GM23338 (cell line): ENCODE data around the gene ADAMTS18. TPM values are rescaled to one million over a fixed set of nuclear protein-coding genes. Genes with fewer than 3 reads are reported as not detected.

ENCODE experiments used
- ATAC-seq: fragments of 200-7000 bp; cut with Tn5 transposase; 3 replicates; pipeline ENCODE4 v1.9.1; 2020
- DNase-seq: peaks from one replicate; pipeline ENCODE4 v3.0.0-alpha.2; 2015; ENCODE audit warnings: low spot score
- H2AFZ ChIP-seq: fragments of 200-600 bp; sonication (generic); 2 replicates; pipeline ENCODE4 v1.8.0; 2016; ENCODE audit warnings: antibody characterized with exemption, mild to moderate bottlenecking, moderate library complexity
- H3F3A ChIP-seq: fragments of 200-600 bp; sonication (generic); replicated peaks from 2 replicates; pipeline ENCODE4 v1.8.0; 2017; ENCODE audit warnings: antibody characterized with exemption, mixed run types, low read depth
- H3K27ac ChIP-seq: fragments of 200-600 bp; sonication (generic); 2 replicates; pipeline ENCODE4 v1.6.1; 2016; ENCODE audit warnings: low read depth
- H3K27me3 ChIP-seq: fragments of 200-600 bp; sonication (generic); 2 replicates; pipeline ENCODE4 v1.8.0; 2016; ENCODE audit warnings: mild to moderate bottlenecking, mixed run types, moderate library complexity; ENCODE audit not compliant: insufficient read depth
- H3K36me3 ChIP-seq: fragments of 200-600 bp; sonication (generic); 2 replicates; pipeline ENCODE4 v1.8.0; 2016; ENCODE audit warnings: mild to moderate bottlenecking; ENCODE audit not compliant: insufficient read depth
- H3K4me1 ChIP-seq: fragments of 200-600 bp; sonication (generic); 2 replicates; pipeline ENCODE4 v1.8.0; 2016; ENCODE audit warnings: mild to moderate bottlenecking, moderate library complexity; ENCODE audit not compliant: insufficient read depth
- H3K4me2 ChIP-seq: fragments of 200-600 bp; sonication (generic); 2 replicates; pipeline ENCODE4 v1.7.1; 2017; ENCODE audit warnings: mixed run types
- H3K4me3 ChIP-seq: fragments of 200-600 bp; sonication (generic); 2 replicates; pipeline ENCODE4 v1.6.1; 2016; ENCODE audit warnings: mixed run types
- H3K79me2 ChIP-seq: fragments of 200-600 bp; sonication (generic); replicated peaks from 2 replicates; pipeline ENCODE4 v1.8.0; 2017; ENCODE audit warnings: mild to moderate bottlenecking; ENCODE audit not compliant: insufficient read depth
- H3K9me2 ChIP-seq: fragments of 200-600 bp; sonication (generic); 2 replicates; pipeline ENCODE4 v1.8.0; 2017; ENCODE audit not compliant: insufficient read depth
- H4K20me1 ChIP-seq: fragments of 200-600 bp; sonication (generic); replicated peaks from 2 replicates; pipeline ENCODE4 v1.8.0; 2017; ENCODE audit warnings: mild to moderate bottlenecking; ENCODE audit not compliant: insufficient read depth
- H3K27ac Mint-ChIP-seq: 2 replicates; pipeline ENCODE4 v1.8.0; 2020; ENCODE audit warnings: inconsistent platforms, mild to moderate bottlenecking, moderate library complexity, mixed read lengths
- H3K27me3 Mint-ChIP-seq: 3 replicates; pipeline ENCODE4 v1.8.0; 2022; ENCODE audit warnings: low read depth, mild to moderate bottlenecking, moderate library complexity, mixed read lengths, inconsistent platforms; ENCODE audit not compliant: insufficient read depth, poor library complexity
- H3K36me3 Mint-ChIP-seq: 3 replicates; pipeline ENCODE4 v1.8.0; 2021; ENCODE audit warnings: low read depth, mild to moderate bottlenecking, inconsistent platforms, moderate library complexity, mixed read lengths
- H3K4me1 Mint-ChIP-seq: 3 replicates; pipeline ENCODE4 v1.8.0; 2020; ENCODE audit warnings: mild to moderate bottlenecking, inconsistent platforms, mixed read lengths
- H3K4me3 Mint-ChIP-seq: 3 replicates; pipeline ENCODE4 v1.8.0; 2021; ENCODE audit warnings: moderate library complexity, mild to moderate bottlenecking, inconsistent platforms, mixed read lengths
- H3K9me3 Mint-ChIP-seq: 3 replicates; pipeline ENCODE4 v1.8.0; 2020; ENCODE audit warnings: moderate library complexity, mild to moderate bottlenecking, inconsistent platforms, mixed read lengths
- EZH2 ChIP-seq: fragments of 200-600 bp; sonication (generic); IDR thresholded peaks from one replicate; pipeline ENCODE4 v1.8.0; 2017; ENCODE audit warnings: antibody characterized with exemption, mild to moderate bottlenecking, low read depth; ENCODE audit not compliant: unreplicated experiment
- NANOG ChIP-seq: IDR thresholded peaks from 2 replicates; pipeline ENCODE4 v1.6.1; 2016; ENCODE audit warnings: antibody characterized with exemption, borderline replicate concordance
- STAT1 ChIP-seq: IDR thresholded peaks from one replicate; pipeline ENCODE4 v1.6.1; 2016; ENCODE audit warnings: antibody characterized with exemption; ENCODE audit not compliant: unreplicated experiment
- ZNF114 ChIP-seq: fragments of 250-450 bp; sonication (Bioruptor Pico); IDR thresholded peaks from 2 replicates; pipeline ENCODE4 v1.5.0; 2020; ENCODE audit warnings: mild to moderate bottlenecking, moderate library complexity
- polyA plus RNA-seq: library from polyadenylated mRNA; unstranded; fragments of >200 nt; fragmentation: Nextera tagmentation; extraction: Ambion mirVana; gene quantifications from 2 replicates; pipeline ENCODE4 v1.2.1, GENCODE V29; 2016
- total RNA-seq: library from RNA; depleted of rRNA; stranded (reverse); fragments of >200 nt; shearing (Covaris generic); gene quantifications from 2 replicates; pipeline ENCODE4 v1.2.3, GENCODE V29; 2014
- TF ChIP-seq, protein P1 (sequence below): fragments of 250-450 bp; sonication (Bioruptor Pico); IDR thresholded peaks from 2 replicates; pipeline ENCODE4 v1.5.0; 2020; ENCODE audit warnings: mild to moderate bottlenecking, moderate library complexity
- TF ChIP-seq, protein P2 (sequence below), 2 experiments: fragments of 200-600 bp in 1 of 2; sonication (generic) in 1 of 2; conservative IDR thresholded peaks; 2 replicates each; pipeline versions ENCODE4 v1.5.1 to v1.6.1; 2016 to 2017; ENCODE audit warnings: antibody characterized with exemption in 2 of 2, low read depth in 2 of 2, mild to moderate bottlenecking in 2 of 2, moderate library complexity in 1 of 2

Gene ADAMTS18
- total and polyA plus RNA-seq, 2 experiments from 2014 or later, result 0.15 to 0.90 TPM

DNA sequence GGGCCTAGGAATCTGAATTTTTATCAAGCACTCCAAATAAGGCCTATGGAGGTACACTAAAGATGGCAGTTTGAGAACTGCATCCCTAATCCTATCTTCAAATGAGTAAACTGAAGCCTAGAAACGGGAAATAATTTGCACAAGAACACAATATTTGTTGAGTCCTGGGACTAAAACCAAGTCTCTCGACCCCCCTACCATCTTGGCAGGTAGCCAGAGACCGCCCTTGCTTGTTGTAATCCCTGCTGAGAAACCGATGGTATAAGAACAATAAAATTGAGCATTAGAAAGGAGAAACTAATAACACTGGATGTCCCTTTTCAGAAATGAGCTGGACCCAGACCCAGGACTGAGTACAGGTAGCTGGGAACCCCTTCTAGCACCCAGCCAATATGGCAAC is 24.4 kb downstream of the ADAMTS18 start (continued):
- TF ChIP-seq, protein P1, sequence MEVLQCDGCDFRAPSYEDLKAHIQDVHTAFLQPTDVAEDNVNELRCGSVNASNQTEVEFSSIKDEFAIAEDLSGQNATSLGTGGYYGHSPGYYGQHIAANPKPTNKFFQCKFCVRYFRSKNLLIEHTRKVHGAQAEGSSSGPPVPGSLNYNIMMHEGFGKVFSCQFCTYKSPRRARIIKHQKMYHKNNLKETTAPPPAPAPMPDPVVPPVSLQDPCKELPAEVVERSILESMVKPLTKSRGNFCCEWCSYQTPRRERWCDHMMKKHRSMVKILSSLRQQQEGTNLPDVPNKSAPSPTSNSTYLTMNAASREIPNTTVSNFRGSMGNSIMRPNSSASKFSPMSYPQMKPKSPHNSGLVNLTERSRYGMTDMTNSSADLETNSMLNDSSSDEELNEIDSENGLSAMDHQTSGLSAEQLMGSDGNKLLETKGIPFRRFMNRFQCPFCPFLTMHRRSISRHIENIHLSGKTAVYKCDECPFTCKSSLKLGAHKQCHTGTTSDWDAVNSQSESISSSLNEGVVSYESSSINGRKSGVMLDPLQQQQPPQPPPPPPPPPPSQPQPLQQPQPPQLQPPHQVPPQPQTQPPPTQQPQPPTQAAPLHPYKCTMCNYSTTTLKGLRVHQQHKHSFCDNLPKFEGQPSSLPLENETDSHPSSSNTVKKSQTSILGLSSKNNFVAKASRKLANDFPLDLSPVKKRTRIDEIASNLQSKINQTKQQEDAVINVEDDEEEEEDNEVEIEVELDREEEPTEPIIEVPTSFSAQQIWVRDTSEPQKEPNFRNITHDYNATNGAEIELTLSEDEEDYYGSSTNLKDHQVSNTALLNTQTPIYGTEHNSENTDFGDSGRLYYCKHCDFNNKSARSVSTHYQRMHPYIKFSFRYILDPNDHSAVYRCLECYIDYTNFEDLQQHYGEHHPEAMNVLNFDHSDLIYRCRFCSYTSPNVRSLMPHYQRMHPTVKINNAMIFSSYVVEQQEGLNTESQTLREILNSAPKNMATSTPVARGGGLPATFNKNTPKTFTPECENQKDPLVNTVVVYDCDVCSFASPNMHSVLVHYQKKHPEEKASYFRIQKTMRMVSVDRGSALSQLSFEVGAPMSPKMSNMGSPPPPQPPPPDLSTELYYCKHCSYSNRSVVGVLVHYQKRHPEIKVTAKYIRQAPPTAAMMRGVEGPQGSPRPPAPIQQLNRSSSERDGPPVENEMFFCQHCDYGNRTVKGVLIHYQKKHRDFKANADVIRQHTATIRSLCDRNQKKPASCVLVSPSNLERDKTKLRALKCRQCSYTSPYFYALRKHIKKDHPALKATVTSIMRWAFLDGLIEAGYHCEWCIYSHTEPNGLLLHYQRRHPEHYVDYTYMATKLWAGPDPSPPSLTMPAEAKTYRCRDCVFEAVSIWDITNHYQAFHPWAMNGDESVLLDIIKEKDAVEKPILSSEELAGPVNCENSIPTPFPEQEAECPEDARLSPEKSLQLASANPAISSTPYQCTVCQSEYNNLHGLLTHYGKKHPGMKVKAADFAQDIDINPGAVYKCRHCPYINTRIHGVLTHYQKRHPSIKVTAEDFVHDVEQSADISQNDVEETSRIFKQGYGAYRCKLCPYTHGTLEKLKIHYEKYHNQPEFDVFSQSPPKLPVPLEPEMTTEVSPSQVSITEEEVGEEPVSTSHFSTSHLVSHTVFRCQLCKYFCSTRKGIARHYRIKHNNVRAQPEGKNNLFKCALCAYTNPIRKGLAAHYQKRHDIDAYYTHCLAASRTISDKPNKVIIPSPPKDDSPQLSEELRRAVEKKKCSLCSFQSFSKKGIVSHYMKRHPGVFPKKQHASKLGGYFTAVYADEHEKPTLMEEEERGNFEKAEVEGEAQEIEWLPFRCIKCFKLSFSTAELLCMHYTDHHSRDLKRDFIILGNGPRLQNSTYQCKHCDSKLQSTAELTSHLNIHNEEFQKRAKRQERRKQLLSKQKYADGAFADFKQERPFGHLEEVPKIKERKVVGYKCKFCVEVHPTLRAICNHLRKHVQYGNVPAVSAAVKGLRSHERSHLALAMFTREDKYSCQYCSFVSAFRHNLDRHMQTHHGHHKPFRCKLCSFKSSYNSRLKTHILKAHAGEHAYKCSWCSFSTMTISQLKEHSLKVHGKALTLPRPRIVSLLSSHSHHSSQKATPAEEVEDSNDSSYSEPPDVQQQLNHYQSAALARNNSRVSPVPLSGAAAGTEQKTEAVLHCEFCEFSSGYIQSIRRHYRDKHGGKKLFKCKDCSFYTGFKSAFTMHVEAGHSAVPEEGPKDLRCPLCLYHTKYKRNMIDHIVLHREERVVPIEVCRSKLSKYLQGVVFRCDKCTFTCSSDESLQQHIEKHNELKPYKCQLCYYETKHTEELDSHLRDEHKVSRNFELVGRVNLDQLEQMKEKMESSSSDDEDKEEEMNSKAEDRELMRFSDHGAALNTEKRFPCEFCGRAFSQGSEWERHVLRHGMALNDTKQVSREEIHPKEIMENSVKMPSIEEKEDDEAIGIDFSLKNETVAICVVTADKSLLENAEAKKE (CRISPR knock-in tag), result no peak
- no peak for TF ChIP-seq STAT1
- TF ChIP-seq, protein P2, sequence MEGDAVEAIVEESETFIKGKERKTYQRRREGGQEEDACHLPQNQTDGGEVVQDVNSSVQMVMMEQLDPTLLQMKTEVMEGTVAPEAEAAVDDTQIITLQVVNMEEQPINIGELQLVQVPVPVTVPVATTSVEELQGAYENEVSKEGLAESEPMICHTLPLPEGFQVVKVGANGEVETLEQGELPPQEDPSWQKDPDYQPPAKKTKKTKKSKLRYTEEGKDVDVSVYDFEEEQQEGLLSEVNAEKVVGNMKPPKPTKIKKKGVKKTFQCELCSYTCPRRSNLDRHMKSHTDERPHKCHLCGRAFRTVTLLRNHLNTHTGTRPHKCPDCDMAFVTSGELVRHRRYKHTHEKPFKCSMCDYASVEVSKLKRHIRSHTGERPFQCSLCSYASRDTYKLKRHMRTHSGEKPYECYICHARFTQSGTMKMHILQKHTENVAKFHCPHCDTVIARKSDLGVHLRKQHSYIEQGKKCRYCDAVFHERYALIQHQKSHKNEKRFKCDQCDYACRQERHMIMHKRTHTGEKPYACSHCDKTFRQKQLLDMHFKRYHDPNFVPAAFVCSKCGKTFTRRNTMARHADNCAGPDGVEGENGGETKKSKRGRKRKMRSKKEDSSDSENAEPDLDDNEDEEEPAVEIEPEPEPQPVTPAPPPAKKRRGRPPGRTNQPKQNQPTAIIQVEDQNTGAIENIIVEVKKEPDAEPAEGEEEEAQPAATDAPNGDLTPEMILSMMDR (conservative IDR thresholded peaks at IDR 0.05; ENCODE audit: low read depth in 2 of 2), result no peak
- TF ChIP-seq ZNF114 (CRISPR knock-in tag), result no peak
- TF ChIP-seq NANOG, result no peak

- Mint-ChIP-seq H3K27me3 (no peaks in the 10 kb centered on the region), H3K4me1 (peaks cover 5% of the 10 kb centered on the region; the same call in 2 of the 3 replicates), H3K4me3 (no peak overlapping the region), H3K27ac (no peak overlapping the region), H3K36me3 (no peaks in the 10 kb centered on the region; the same call in 2 of the 3 replicates), H3K9me3 (no peaks in the 10 kb centered on the region; the same call in 2 of the 3 replicates)
- Histone ChIP-seq H2AFZ (no peak overlapping the region), H3K36me3 (no peaks in the 10 kb centered on the region), H3K4me3 (no peak overlapping the region), H3K4me2 (no peak overlapping the region), H3K27me3 (no peaks in the 10 kb centered on the region), H3K27ac (no peak overlapping the region), H3K9me2 (peaks cover 10% of the 10 kb centered on the region; the same call in 1 of the 2 replicates), H4K20me1 (no peaks in the 10 kb centered on the region), H3K4me1 (peaks cover 6% of the 10 kb centered on the region; the same call in 1 of the 2 replicates), H3F3A (no peaks in the 10 kb centered on the region), H3K79me2 (no peaks in the 10 kb centered on the region)
- no peak for ATAC-seq
- no peak for DNase-seq
- TF ChIP-seq ZNF114 (CRISPR knock-in tag) (no peak), STAT1 (no peak), EZH2 (no peak)
- TF ChIP-seq, protein P1 (CRISPR knock-in tag), result no peak
Measured at GRCh38 chr16:77409311-77409710, 25.5 kb downstream of the ADAMTS18 start.
